NCI-H446 treated with DMSO at 0.1 percent for 48 hours (cell line): ENCODE results near the gene BDH1.
"Not testable (repeated sequence)": the region's sequence is repeated elsewhere in the genome, so short reads cannot be mapped to it uniquely, and the experiment has no call there.

Experiments
- DNase-seq: peaks from one replicate; lab custom pipeline; 2025; lab: John Stamatoyannopoulos, UW

Gene BDH1, protein sequence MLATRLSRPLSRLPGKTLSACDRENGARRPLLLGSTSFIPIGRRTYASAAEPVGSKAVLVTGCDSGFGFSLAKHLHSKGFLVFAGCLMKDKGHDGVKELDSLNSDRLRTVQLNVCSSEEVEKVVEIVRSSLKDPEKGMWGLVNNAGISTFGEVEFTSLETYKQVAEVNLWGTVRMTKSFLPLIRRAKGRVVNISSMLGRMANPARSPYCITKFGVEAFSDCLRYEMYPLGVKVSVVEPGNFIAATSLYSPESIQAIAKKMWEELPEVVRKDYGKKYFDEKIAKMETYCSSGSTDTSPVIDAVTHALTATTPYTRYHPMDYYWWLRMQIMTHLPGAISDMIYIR

DNA sequence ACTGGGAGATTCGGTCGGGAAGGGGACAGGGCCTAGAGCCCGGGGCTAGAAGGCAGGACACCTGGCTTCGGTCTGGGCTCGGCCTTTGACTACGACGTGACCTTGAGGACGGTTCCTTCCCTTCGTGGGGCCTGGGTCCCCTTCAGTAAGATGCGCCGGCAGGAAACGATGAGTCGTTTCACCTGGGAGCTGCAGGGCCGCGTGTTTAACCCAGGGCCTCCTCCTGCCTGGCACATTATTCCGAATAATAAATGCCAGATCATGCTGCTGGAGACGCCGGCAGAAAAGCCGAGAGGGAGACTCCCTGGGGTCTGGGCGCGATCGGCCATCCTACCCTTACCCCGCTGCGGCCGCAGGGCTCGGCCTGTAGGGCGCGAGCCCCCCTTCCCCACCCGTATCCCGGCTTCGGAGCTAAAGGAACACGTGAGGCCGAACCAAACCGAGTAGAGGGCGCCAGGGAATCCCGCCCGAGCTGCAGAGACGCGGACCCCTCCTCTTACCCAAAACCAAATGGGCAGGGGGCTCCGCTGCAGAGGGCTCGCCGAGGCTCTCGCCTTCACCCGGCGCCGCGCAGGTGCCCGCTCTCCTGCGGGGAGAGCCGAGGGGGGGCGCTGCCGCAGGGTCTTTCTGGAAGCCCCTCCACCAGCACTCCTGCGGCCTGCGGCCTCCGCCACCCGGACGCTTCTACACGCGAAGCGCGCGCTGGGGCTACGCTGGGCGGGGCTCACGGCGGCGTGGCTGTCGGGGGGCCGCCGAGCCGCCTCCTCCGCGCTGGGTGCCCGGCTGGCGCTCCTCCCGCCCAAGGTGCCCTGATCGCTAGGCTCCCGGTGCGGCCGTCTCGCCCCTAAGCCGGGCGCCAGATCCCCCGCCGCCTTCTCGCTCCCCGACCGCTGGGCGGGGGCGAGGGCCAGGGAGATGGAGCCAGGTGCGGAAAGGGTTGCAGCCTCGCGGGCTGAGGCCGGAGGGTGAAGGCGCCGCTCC, at the start of gene BDH1:
Gene BDH1, minus strand, starts transcription at position 688 of the 981 bp plus-strand sequence. CDS start 9,525 bp downstream, outside the sequence.
- no peak for DNase-seq

DNA sequence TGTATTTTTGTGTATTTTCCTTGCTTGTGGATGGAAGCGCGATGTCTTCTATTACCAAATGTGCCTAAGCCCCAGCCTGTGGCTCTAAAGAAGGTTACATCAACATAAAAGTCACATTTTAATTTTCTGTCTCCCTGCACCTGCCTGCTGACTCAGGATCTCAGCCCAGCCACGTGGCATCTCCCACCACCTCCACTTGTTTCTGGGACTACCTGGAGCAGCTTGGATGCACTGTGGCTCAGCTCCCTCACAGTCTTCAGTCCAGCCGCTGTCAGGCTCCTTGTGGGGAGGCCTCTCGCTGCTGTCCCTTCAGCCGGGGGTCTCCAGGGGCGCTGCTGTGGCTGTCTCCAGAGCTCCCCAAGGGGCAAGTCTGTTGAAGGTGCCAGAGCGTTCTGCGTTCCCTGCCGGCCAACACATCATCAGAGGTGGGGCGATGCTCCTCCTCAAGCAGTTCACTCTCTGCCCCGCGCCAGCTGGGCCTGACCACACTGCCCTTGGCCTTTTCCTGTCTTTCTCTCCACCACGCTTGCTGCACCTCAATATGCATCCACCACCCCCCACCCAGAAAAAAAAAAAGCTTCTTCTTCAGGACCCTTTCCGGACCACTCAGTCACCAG, 47.7 kb upstream of the BDH1 start:
- DNase-seq: no peak

DNA sequence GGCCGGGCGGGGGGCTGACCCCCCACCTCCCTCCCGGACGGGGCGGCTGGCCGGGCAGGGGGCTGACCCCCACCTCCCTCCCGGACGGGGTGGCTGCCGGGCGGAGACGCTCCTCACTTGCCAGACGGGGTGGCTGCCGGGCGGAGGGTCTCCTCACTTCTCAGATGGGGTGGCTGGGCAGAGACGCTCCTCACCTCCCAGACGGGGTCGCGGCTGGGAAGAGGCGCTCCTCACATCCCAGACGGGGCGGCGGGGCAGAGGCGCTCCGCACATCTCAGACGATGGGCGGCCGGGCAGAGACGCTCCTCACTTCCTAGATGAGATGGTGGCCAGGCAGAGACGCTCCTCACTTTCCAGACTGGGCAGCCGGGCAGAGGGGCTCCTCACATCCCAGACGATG, 46.6 kb upstream of the BDH1 start:
- not testable (repeated sequence) for DNase-seq

DNA sequence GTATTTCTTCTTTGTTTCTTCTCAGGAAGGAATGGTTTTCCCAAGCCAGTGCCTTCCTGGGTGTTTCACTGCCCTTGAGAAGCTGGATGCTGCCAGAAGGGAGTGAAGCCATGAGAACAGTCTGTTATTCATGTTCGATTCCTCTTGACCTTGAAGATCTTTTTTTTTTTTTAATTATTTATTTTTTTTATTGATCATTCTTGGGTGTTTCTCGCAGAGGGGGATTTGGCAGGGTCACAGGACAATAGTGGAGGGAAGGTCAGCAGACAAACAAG, 45.7 kb upstream of the BDH1 start:
- not testable (repeated sequence) for DNase-seq

DNA sequence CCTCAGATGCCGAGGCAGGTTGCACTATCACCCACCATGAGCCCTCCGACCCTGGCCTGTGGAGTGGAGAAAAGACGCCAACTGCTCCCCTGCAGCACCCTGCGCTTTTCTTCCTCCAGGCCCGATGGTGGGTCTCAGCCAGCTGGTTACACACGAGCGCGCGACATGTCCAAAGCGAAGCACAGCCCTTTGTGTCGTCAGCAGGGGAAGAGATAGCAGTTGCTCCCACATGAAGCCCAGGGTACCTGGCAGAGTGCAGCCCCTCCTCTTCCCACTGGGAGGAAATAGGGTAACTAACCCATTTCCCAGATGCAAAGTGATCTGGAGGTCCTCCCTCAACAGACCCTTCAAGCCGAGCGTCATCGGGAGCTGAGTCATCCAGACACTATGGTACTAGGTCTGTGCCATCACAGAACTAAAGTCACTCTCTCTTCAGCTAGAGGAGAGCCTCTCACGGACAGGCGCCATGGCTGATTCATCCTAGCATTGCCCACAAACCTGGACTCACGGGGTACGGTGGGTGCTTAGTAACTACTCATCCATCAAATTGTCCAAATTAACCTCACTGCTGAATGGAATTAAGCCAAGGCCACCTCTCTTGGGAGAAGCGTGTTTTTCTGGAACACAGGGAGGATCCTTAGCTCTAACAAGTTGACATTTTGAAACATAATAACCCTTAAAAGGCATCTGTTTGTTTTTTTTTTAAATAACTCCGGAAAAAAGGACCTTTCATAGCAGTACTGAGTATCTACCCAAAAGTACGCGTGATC, 45.2 kb upstream of the BDH1 start:
- no peak for DNase-seq

DNA sequence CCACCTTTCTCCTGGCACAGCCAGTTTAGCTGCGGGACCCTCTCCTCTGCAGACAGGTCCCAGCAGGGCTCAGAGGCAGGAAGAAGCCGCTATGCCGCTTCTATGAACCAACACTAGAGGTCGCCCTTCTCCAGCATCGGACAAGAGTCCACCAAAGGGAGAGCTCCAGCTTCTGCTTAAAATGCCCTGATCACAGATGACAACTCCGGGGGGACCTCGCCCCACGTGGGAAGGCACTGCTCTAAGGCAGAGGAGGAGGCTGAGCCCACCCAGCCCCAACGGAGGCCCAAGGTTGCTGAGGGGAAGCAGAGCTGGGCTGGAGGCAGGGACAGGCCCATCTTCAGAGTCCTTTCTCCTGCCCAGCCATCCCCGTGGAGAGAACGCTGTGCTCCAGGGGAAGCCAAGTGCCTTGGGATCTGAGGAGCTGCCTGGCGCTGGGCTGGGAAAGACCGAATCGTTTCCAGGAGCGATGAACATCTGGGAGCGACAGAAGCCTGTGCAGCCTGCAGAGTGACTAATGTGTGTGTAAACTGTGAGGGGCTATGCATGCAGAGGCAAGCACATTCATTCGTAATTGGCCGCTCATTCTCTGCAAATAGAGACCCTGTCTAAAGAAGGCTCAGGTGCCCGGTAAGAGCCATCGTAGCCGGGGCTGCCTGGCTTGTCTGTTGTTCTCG, 43.5 kb upstream of the BDH1 start:
- no peak for DNase-seq

DNA sequence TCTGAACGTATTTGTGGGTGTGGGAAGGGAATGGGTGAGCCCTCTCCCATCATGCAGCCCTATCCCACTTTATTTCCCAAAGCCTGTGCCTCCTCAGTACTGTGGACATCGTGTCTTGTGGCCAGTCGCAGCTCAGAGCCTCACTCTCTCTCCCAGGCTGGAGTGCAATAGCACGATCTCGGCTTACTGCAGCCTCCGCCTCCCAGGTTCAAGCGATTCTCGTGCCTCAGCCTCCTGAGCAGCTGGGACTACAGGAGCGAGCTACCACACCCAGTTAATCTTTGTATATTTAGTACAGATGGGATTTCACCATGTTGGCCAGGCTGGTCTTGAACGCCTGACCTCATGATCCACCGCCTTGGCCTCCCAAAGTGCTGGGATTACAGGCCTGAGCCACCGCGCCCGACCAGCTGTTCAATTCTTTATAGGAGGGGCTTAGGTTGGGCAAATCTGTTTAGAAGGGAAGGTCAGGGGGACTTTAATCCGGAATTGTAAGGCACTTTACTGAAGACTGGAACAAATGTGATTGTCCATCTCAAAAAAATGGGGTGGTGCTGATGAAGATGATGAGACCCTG, 42.7 kb upstream of the BDH1 start:
- DNase-seq: no peak

DNA sequence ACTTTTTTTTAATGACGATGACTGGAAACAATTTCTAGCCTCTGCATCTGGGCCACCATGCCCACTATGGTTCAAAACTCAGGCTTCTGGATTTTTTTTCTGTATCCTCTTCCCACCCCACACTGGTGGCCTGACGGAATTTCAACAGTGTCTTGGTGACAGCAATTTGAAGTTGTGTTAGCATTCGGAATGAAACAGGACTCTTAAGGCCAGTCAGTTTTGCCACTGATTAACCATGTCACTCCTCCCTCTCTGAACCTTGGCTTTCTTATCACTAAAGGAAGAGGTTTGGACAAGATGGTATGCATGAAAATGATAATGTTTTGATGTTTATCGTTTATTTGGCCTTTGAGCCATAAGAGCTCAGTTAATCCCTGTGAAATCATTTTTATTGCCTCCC, 41.6 kb upstream of the BDH1 start:
- no peak for DNase-seq

DNA sequence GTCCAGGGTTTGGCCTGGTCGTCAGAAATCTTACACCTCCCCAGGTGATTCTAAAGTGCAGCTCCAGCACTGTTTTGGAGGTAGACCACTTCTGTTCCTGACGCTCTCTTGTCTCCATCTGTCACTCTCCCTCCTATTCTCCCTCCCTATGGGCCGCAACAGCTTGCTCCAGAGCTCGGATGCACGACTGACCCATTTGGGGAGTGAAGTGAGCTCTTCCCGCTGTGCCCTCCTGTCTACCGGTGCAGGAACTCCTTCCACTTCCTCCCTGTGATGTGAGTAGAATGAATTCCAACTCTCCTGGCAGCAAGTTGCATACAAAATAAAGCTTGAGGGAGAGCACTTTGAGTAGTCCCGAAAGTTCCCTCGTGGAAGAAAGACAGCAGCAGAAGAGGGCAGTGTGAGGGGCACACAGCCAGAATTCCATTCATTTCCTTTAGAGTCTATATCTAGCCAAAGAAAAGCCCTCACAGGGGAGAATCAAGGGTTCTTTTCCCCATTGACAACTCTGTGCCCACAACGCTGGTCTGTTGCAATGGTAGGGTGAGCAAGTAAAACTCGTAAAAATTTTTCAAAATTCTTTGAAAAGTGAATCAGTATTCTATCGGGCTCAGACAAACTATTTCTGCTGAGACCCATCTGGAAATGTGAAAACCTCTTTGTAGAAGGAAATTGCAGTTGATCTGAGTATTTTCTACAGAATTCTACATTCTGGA, 39.9 kb upstream of the BDH1 start:
- DNase-seq: no peak

DNA sequence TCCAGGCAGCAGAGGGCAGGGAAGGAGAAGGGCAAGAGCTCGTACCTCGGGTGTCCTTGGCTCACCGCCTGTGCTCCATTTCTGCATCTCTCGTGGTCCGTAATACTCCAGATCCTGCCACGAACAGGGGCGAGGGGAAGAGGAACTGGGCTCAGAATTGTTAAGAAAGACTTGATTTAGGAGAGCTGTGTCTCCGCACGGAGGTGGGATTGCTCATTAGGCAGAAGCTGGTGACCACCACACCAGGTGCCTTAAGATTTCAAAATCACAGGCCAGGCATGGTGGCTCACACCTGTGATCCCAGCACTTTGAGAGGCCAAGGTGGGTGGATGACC, 37.2 kb upstream of the BDH1 start:
- DNase-seq: no peak

DNA sequence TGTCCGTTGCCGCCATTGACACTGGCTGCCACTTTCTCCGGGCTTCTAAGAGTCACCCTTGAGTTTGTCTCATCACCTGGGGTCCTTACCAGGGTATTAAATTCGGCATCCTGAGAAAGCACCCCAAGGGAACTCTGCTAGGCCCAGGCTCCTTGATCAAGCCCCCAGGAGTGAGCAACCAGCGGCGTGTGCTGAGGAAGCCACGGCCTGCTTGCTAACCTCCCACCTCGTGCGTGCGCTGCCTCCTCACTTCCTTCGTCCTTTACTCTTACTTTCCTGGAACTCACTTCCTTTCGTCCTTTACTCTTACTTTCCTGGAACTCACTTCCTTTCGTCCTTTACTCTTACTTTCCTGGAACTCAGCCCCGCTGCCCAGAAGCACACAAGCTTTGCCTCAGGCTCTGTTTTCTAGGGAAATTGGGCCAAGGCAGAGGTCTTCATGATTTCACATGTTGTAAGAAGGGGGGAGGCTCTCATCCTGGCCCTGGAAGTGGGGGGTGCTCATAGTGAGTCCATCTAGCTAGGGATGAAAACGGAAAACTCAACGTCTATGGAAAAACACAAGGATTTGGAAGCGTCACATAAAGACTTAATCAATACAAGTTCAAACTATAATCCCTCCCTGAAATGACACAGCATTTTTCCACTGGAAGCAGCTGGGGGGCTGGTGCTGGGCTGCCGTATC, 36.7 kb upstream of the BDH1 start:
- no peak for DNase-seq

DNA sequence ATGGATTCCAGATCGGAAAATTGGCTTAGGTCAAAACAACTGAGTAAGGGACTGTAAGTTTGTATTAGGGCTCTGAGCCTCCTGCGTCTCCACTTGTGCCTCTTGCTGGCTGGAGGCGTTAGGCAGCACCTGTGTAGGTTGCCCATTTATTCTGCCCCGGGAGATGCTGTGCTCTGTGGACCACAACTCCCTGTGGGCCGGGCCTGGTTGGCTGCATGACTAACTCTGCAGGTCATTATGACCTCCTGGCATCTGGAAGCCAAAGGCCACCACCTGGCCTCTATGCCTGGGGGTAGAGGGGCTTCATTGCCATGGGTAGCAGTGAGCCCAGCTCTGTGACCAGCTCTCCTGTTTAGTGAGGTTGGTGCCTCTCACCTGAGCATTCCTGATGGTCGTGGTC, 36.0 kb upstream of the BDH1 start:
- DNase-seq: no peak

DNA sequence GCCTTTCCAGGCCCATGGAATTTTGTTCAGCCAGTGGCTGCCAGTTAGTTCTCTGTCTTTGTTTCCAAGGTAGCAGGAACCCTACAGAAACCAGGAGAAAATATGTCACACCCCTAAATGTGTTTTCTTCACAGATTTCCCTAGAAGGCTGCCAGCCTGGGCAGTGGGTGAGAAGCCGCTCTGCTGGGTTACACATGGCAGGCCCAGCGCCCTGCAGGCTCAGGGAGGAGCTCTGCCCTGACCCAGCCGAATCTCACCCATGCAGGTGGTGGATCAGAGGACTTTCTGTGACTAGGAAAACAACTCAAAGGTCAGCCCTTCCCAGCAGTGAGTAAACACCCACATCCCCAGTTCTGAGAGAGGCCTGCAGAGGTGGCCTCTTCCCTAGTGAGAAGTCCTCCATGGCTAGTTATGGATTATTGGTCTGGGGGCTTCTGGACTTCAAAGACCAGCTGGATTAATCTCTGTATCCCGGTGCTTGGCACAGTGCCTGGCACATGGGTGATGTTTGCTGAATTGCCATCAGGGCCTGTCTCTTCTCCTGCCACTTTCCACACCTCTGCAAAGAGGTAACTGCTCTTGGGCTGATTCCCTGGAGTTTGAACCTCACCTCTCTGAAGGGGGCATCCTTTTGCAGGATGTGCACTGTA, 34.7 kb upstream of the BDH1 start:
- DNase-seq: no peak

DNA sequence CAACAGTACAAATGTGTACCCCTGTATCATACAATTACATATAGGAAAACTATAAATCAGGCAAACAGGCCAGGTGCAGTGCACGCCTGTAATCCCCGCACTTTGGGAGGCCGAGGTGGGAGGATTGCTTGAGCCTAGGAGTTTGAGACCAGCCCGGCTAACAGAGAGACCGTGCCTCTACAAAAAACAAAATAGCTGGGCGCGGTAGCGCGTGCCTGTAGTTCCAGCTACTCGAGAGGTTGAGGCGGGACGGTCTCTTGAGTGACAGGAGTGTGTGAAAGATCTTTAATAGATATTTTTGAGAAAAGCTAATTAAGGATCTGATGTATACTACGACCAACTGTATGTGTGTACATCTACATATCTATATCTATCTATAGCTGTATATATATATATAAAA, 33.8 kb upstream of the BDH1 start:
- no peak for DNase-seq

DNA sequence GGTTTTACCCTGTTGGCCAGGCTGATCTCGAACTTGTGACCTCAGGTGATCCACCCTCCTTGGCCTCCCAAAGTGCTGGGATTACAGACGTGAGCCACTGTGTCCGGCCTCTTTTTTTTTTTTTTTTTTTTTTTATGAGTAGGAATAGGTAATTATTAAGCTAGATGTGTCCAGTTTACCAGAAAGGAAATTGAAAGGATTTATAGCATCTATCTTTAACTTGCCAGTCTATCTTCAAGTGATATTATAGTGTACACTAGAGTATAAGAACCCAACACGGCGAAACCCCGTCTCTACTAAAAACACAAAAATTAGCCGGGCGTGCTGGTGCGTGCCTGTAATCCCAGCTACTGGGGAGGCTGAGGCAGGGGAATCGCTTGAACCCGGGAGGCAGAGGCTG, 31.0 kb upstream of the BDH1 start:
- not testable (repeated sequence) for DNase-seq

DNA sequence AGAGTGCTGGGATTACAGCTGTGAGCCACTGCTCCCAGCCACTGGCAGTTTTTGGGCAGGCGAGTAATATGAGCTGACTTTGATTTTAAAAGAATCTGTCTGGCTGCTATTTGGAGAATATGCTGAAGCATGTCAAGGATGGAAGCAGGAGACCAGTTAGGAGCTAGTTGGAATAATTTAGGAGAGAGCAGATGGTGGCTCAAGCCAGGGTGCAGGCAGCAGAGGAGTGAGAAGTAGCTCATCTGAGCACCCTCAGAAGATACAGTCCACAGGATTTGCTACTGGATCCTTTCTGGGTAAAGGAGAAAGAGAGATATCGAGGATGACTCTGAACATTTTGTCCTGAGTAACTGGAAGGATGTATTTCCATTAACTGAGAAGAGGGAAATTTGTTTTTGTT, 30.4 kb upstream of the BDH1 start:
- DNase-seq: no peak

DNA sequence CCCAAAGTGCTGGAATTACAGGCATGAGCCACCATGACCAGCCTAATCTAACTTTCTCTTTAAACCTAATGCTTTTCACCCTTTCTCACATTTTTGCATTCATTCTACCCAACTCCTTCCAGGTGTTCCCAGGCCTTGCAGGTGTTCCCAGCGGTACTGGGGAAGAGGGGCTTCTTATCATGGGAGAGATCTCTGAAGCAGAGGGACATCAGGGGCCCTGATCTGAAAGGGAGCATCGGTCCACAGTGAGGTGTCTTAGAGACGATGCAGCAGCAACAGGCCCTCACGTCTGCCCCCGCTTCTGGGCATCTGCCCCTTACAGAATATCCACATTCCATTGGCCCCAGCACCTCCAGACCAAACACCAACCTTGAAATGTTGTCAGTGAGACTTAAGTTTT, 29.0 kb upstream of the BDH1 start:
- no peak for DNase-seq

DNA sequence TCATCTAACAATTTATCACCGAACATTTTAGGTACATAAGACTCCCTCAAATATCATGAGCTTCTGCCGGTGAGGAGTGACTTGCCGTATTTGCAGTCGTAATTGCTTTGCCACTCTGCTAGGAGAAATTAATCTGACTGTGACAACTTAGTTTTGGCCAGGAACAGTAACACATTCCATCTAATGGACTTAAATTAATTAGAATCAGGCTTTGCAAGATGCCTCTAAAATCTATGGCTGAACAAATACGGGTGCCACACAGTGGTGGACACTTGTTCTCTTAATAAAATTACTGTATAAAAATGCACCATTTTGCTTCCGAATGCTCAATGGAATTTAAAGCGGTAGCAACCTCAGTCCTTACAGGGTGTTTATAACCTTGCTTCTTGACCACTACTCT, 27.6 kb upstream of the BDH1 start:
- no peak for DNase-seq

DNA sequence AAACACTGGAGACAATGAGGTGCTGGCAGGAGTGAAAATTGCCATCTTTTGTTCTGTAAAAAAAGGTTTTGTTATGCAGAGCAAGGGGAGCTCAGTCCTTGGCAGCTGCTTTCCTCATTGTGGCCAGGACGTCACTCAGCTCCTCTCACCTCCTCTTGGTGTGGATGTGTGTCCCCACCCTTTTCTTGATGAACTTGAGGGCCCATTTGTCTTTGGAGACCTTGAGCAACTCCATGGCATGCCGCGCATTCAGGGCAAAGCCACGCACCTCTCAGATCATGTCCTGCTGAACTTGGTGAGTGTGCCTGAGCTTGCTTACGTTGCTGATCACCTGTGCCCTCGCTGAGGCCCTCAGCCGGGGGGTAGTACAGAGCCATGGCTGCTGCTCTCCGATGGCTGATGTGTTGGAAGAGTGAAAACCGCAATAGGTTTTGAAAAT, 24.5 kb upstream of the BDH1 start:
- DNase-seq: no peak

DNA sequence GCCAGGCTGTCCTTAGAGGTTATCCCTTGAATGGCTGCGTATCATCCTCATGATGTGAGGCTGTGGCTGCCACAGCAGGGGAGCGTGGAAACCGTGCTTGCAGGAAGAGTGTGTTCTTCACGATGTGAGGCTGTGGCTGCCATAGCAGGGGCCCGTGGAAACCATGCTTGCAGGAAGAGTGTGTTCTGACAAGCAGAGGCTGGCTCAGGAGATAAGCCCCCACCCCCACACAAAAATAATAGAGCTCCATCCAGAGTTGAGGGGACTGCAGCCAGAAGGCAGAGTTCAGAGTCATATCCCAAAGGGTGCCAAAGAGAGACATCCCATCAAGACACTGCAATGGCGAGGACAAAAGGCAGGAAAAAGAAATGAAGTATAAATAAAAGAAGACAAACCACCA, 22.6 kb upstream of the BDH1 start:
- DNase-seq: no peak
